ENCODE results near the gene TPCN1.

Gene TPCN1

GRCh38 chr12:113278633-113279032, 57.4 kb downstream of the TPCN1 start:
- H3K4me3 ChIP-seq (ENCODE audit: low read depth, low read length): no peak overlapping the region

DNA sequence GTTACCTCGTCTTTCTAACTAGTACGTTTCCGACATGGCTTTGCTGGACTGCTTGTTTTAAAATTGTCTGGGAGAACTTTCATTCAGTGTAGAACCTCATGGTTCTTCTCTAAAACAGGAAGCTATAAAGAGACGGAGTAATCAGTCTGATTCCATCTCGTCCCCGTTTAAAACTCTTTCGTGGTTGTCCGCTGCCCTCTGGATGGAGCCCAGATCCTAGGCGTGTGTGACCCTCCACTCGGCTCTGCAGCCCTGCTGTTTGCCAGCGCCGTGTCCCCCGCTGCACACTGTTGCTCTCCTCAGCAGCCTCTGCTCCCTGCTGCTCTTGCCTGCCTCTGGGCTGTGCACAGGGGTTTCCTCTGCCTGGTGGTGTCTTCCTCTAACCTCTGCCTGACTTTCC, 63.5 kb downstream of the TPCN1 start:
- H3K4me3 ChIP-seq (ENCODE audit: low read depth, low read length): no peak overlapping the region

- H3K4me3 ChIP-seq (ENCODE audit: low read depth, low read length): no peak overlapping the region
Measured at GRCh38 chr12:113285679-113286610, 64.7 kb downstream of the TPCN1 start.

GRCh38 chr12:113286712-113287111, 65.4 kb downstream of the TPCN1 start:
- no peak overlapping the region for H3K4me3 ChIP-seq (ENCODE audit: low read depth, low read length)

DNA sequence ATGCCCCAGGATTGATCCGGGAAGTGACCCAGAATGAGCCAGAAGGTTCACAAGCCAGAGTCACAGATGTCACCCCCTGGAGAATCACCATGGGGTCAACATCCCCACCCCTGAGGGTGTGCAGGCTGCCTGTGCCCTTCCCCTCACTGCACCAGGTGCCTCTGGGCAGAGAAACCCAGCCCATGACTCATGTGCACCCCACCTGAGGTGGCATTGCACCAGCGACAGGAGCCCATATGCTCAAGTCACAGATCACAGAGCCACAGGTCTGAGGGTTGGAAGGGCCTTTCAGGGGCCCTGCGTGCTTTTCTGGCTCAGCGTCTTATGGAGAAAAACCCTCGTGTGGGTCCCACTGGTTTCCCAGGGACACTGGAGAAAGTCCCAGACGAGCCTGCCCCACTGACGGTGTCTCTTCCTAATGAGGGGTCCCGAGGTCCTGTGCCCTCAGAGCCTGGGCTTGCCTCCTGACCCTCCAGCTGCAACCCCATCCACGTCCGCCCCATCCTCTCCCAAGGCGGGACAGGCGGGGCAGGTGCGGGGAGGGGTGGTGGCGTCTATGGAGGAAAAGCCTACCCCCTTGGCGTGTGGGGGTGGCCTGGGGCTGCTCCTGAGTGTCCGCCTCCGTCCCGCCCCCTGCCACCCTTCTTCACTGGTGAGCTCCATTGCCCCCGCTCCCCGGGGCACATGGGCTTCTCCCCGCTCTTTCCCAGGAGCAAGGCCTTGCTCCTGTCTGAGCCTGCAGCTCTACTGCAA, 66.1 kb downstream of the TPCN1 start:
- no peak overlapping the region for H3K4me3 ChIP-seq (ENCODE audit: low read depth, low read length)

GRCh38 chr12:113287899-113288282, 66.6 kb downstream of the TPCN1 start:
- no peak overlapping the region for H3K4me3 ChIP-seq (ENCODE audit: low read depth, low read length)

- H3K4me3 ChIP-seq (ENCODE audit: low read depth, low read length): no peak overlapping the region
Measured at GRCh38 chr12:113289361-113289760, 68.1 kb downstream of the TPCN1 start.

DNA sequence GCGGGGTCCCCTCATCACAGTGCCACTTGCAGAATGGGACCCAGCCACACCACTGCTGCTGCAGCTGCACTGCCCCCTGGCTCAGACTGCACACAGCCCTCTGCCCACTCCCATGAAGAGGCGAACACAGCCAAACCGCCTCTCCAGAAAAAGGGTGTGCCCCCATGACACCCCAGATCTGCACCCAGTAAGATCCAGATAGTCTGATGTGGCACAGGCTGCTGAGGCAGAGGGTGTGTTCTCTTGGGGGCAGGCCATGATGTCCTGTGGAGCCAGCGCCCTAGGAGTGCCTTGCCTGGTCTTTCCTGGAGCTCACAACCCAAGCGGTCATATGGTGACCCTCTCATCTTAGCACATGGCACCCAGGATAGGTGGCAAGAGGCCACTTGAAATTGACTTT, 69.2 kb downstream of the TPCN1 start:
- no peak overlapping the region for H3K4me3 ChIP-seq (ENCODE audit: low read depth, low read length)

GRCh38 chr12:113291586-113291985, 70.3 kb downstream of the TPCN1 start:
- H3K4me3 ChIP-seq (ENCODE audit: low read depth, low read length): no peak overlapping the region

DNA sequence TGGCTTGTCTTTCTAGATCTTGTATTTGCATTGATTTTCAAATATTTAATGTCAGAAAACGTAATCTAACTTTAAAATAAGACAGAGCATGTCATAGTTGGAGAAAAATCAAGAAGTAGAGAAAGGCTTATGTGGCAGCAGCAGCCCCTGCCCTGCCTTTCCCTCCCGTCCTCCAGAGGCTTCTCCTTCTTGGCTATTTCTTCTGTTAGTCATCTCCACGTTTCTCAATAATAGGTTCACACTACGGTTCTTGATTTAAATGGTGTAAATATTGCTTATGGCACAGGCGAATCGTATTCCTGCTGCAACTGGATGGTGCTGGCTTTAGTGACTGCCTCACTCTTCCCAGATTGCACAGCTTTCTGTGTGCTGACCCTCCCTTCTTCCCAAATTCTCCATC, 70.8 kb downstream of the TPCN1 start:
- H3K4me3 ChIP-seq (ENCODE audit: low read depth, low read length): no peak overlapping the region

- no peak overlapping the region for H3K4me3 ChIP-seq (ENCODE audit: low read depth, low read length)
Measured at GRCh38 chr12:113292547-113292946, 71.3 kb downstream of the TPCN1 start.

DNA sequence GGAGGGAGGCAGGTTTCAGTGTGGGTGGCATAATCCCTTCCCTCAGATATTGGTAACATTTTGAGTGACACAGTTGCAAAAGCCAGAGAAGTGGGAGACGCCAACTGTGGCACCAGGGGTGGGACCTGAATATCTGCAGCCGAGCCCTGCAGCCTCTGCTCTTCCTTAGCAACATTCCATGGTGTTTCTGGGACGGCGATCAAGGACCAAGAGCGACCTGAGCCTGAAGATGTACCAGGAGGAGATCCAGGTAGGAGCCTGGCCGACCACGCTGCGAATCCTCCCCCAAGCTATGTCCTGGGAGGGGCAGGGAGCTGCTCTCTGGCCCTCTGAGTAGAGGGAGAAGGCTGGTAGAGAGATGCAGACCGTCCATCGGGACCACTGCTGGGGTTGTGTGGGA, 71.8 kb downstream of the TPCN1 start:
- H3K4me3 ChIP-seq (ENCODE audit: low read depth, low read length): no peak overlapping the region

- no peak overlapping the region for H3K4me3 ChIP-seq (ENCODE audit: low read depth, low read length)
Measured at GRCh38 chr12:113295886-113296556, 74.8 kb downstream of the TPCN1 start.

GRCh38 chr12:113296557-113297213, 75.4 kb downstream of the TPCN1 start:
- no peak overlapping the region for H3K4me3 ChIP-seq (ENCODE audit: low read depth, low read length)

GRCh38 chr12:113297214-113297587, 75.9 kb downstream of the TPCN1 start:
- no peak overlapping the region for H3K4me3 ChIP-seq (ENCODE audit: low read depth, low read length)

GRCh38 chr12:113297621-113298471, 76.6 kb downstream of the TPCN1 start:
- no peak overlapping the region for H3K4me3 ChIP-seq (ENCODE audit: low read depth, low read length)

DNA sequence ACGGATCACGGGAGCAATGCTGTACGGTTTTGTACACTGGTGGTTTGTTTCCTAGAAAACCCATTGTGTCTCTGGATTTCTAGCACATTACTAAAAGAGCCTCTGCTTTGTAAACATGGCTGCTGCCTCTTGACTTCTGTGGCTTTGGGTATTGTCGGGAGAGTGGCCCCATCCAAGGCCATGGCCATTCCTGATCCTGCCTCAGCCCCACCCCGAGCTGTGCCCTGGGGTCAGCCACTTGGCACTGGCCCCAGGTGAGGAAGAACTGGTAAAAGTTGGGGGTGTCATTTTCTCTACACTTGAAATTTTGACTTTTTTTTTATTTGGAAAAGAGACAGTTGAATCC, 77.2 kb downstream of the TPCN1 start:
- no peak overlapping the region for H3K4me3 ChIP-seq (ENCODE audit: low read depth, low read length)

GRCh38 chr12:113298861-113299545, 77.7 kb downstream of the TPCN1 start:
- no peak overlapping the region for H3K4me3 ChIP-seq (ENCODE audit: low read depth, low read length)

- H3K4me3 ChIP-seq (ENCODE audit: low read depth, low read length): no peak overlapping the region
Measured at GRCh38 chr12:113299619-113300237, 78.5 kb downstream of the TPCN1 start.

Data from iPS-11a (cell line).